Right atrium auricular region (tissue), 2 donors: ENCODE results near the gene RBM12. TPM values are rescaled to one million over a fixed set of nuclear protein-coding genes. Genes with fewer than 3 reads are reported as not detected.

Experiments
- DNase-seq: peaks from one replicate; pipeline ENCODE4 v3.0.0-alpha.2; 2019; ENCODE audit warnings: low spot score
- H3K27ac ChIP-seq, 2 donors: fragments of 200-600 bp; sonication (generic); 1 replicate in 1 of 2; 2 replicates in 1 of 2; pipeline ENCODE4 v1.5.1; 2016 to 2019
- H3K27me3 ChIP-seq, 2 donors: fragments of 200-600 bp; sonication (generic); one replicate each; pipeline versions ENCODE4 v1.5.1 to v1.6.0; 2017 to 2019
- H3K36me3 ChIP-seq: fragments of 200-600 bp; sonication (generic); one replicate; pipeline ENCODE4 v1.5.1; 2016
- H3K4me1 ChIP-seq, 2 donors: fragments of 200-600 bp; sonication (generic); one replicate each; pipeline versions ENCODE4 v1.5.1 to v1.6.0; 2017 to 2019
- H3K4me3 ChIP-seq, 2 donors: fragments of 200-600 bp; sonication (generic); 1 replicate in 1 of 2; 2 replicates in 1 of 2; pipeline ENCODE4 v1.5.1; 2017 to 2019; ENCODE audit warnings: mild to moderate bottlenecking in 1 of 2, moderate library complexity in 1 of 2
- H3K9me3 ChIP-seq, 2 donors: fragments of 200-600 bp; sonication (generic); one replicate each; pipeline ENCODE4 v1.5.1; 2019
- CTCF ChIP-seq, 2 donors: fragments of 200-600 bp; sonication (generic); IDR thresholded peaks; one replicate each; pipeline ENCODE4 v1.5.1; 2019; ENCODE audit warnings: antibody characterized with exemption in 2 of 2
- total RNA-seq, 2 donors: library from RNA; depleted of rRNA; stranded (reverse); fragments of >200 nt; gene quantifications; one replicate each; pipeline ENCODE4 v1.1.0, GENCODE V29; 2016

RBM12 gene
- total RNA-seq, 2 donors from 2014 or later: 18.4 to 20.9 TPM

GRCh38 chr20:35681960-35682359 is 17.3 kb upstream of the RBM12 start:
- no peak overlapping the region for H3K4me3 ChIP-seq
- peaks cover 2% of the 10 kb centered on the region for H3K36me3 ChIP-seq
- H3K4me1 ChIP-seq: no peaks in the 10 kb centered on the region
- no peak overlapping the region for H3K27ac ChIP-seq
- TF ChIP-seq CTCF (IDR thresholded peaks at IDR 0.05): no peak
- no peaks in the 10 kb centered on the region for H3K27me3 ChIP-seq
- DNase-seq: no peak
- H3K9me3 ChIP-seq: no peaks in the 10 kb centered on the region

- H3K27ac ChIP-seq: no peak overlapping the region
- peak; percentile 21 for DNase-seq
- no peak overlapping the region for H3K4me3 ChIP-seq
- no peak for TF ChIP-seq CTCF (IDR thresholded peaks at IDR 0.05)
- no peaks in the 10 kb centered on the region for H3K27me3 ChIP-seq
- no peaks in the 10 kb centered on the region for H3K4me1 ChIP-seq
- H3K9me3 ChIP-seq: no peaks in the 10 kb centered on the region
- H3K36me3 ChIP-seq: no peaks in the 10 kb centered on the region
Observed at GRCh38 chr20:35680452-35681183, 15.9 kb upstream of the RBM12 start.

- peaks cover 38% of the 10 kb centered on the region for H3K36me3 ChIP-seq
- no peak overlapping the region for H3K4me3 ChIP-seq
- no peak for TF ChIP-seq CTCF (IDR thresholded peaks at IDR 0.05)
- no peak overlapping the region for H3K27ac ChIP-seq
- peak; percentile 13 for DNase-seq
- H3K27me3 ChIP-seq: no peaks in the 10 kb centered on the region
- H3K4me1 ChIP-seq: no peaks in the 10 kb centered on the region
- no peaks in the 10 kb centered on the region for H3K9me3 ChIP-seq
Observed at GRCh38 chr20:35674921-35675320, 10.2 kb upstream of the RBM12 start.

- no peaks in the 10 kb centered on the region for H3K27me3 ChIP-seq
- no peak for DNase-seq
- no peaks in the 10 kb centered on the region for H3K9me3 ChIP-seq
- H3K36me3 ChIP-seq: peaks cover 46% of the 10 kb centered on the region
- no peak overlapping the region for H3K4me3 ChIP-seq
- H3K4me1 ChIP-seq: no peaks in the 10 kb centered on the region
- H3K27ac ChIP-seq: no peak overlapping the region
- no peak for TF ChIP-seq CTCF (IDR thresholded peaks at IDR 0.05)
Observed at GRCh38 chr20:35673884-35674283, 9.2 kb upstream of the RBM12 start.

- TF ChIP-seq CTCF (IDR thresholded peaks at IDR 0.05): no peak
- Histone ChIP-seq H3K36me3 (peaks cover 53% of the 10 kb centered on the region), H3K4me3 (no peak overlapping the region), H3K27me3 (no peaks in the 10 kb centered on the region), H3K27ac (no peak overlapping the region), H3K9me3 (no peaks in the 10 kb centered on the region), H3K4me1 (no peaks in the 10 kb centered on the region)
- no peak for DNase-seq
Observed at GRCh38 chr20:35669681-35670080, 5.0 kb upstream of the RBM12 start.

- no peaks in the 10 kb centered on the region for H3K9me3 ChIP-seq
- H3K36me3 ChIP-seq: peaks cover 48% of the 10 kb centered on the region
- H3K4me1 ChIP-seq: no peaks in the 10 kb centered on the region
- no peak overlapping the region for H3K27ac ChIP-seq
- no peak overlapping the region for H3K4me3 ChIP-seq
- H3K27me3 ChIP-seq: no peaks in the 10 kb centered on the region
- DNase-seq: no peak
- no peak for TF ChIP-seq CTCF (IDR thresholded peaks at IDR 0.05)
Observed at GRCh38 chr20:35669221-35669620, 4.5 kb upstream of the RBM12 start.
